Retina (tissue), 1 donor: ENCODE data around the gene YEATS4.
"Not testable (repeated sequence)": the region's sequence is repeated elsewhere in the genome, so short reads cannot be mapped to it uniquely, and the experiment has no call there.

Experiments used
- DNase-seq: peaks from one replicate; pipeline ENCODE4 v3.0.0-alpha.2; 2016

Gene YEATS4

GRCh38 chr12:69359531-69360347 is at the start of gene YEATS4:
TSS of gene YEATS4 (plus strand) at chr12:69359743. CDS start at chr12:69359973, 230 bp downstream.
- DNase-seq = peak; percentile 95

DNA sequence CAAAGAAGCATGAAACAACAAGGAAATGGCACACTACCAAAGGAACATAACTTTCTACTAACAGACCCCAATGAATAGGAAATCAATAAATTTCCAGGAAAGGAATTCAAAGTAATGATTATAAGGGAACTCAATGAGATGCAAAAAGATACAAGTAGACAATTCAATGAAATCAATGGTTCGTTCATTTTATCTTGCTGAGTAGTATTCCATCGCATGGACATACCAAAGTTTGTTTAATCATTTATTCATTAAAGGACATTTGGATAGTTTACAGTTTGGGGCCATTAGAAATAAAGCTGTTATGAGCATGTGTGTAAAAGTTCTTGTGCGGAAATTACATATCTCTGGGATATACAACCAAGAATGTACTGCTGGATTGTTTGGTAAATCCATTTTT is 46.3 kb upstream of the YEATS4 start:
- DNase-seq = no peak

- DNase-seq = not testable (repeated sequence)
These were observed 42.8 kb upstream of the YEATS4 start for GRCh38 chr12:69316784-69317183.

- not testable (repeated sequence) for DNase-seq
These were observed 42.3 kb upstream of the YEATS4 start for GRCh38 chr12:69317233-69317632.

GRCh38 chr12:69318225-69318624 is 41.3 kb upstream of the YEATS4 start:
- no peak for DNase-seq

- DNase-seq = no peak
These were observed 38.2 kb upstream of the YEATS4 start for GRCh38 chr12:69321351-69321750.

- DNase-seq = no peak
These were observed 34.6 kb upstream of the YEATS4 start for GRCh38 chr12:69324797-69325466.

GRCh38 chr12:69328426-69328825 is 31.1 kb upstream of the YEATS4 start:
- DNase-seq = no peak

DNA sequence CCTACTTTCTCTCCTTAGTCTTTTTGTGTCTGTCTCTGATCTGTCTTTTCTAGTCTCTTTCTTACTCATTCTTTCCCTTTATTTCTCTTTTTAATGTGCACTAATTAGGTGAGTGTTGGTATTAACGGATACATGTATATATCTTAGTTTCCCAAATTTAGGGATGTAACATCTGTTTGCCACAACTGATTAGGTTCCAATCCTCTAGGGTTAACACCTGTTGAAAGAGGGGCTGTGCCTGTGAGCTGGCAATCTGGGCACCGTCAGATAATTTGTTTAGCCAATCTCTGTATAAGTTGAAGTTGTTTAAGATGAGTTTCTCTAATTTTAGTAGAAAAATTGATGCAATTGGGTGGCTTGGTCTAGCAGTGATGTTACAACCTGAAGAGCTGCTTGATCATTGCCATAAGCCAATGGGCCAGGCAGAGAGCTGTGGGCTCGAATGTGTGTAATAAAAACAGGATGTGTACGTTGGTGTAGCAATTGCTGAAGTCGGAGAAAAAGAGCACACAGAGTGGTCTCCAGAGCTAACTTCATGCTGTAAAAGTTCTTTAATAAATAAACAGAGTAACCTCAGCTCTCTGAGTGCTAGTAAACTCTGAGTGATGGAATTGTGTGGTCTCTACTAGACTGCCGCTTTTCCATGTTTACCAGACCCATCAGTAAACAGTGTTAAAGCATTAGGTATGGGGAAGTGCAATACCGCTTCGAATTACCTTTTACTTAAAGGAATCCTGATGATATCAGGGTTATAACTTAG is 29.7 kb upstream of the YEATS4 start:
- DNase-seq = no peak

GRCh38 chr12:69330475-69331473 is 28.8 kb upstream of the YEATS4 start:
- peak; percentile 57 for DNase-seq

DNA sequence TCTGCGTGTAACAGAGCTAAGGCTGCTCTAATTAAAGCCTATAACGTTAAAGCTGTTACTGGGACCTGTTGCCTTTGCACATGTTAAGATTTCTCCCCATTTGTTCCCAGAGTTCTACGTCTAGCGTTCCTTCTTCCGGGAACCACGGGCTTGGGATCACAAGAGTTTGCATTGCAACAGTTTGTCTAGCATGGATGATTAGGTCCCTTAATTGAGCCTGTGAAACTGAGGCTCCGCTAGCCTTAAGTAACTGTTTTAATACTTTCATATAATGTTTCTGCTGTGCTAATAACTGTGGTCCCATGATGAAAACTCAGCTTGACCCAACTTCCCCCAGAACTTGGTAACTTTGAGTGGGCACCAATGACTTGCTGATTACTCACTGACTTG is 28.0 kb upstream of the YEATS4 start:
- peak; percentile 47 for DNase-seq

DNA sequence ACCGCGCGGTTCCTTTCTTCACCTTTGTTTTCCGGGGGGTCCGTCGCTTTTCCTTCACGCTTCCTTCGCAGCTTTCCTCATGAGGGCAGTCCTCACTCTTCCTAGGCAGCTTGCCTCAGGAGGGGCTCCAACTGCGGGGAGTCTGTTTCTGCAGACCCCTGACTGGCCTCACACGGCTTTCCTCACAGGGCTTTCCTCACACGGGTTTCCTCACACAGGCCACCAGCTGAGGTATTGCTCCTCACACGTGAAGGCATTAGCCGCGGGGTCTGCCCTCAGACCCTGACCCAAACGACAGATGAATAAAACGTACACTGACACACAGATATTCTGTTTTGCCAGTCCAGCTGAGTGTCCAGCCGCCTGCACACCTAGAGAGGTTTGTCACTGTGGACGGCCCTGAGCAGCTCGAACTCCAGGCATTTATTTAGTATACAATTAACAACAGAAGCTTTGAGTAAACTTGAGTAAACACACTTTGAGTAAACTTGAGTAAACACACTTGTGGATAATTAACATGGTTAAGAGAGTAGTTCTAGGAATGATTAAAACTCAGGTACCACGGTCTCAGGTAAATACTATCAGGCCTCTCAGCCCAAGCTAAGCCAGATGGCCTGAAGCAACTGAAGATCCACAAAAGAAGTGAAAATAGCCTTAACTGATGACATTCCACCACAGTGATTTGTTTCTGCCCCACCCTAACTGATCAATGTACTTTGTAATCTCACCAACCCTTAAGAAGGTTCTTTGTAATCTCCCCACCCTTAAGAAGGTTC is 27.4 kb upstream of the YEATS4 start:
- no peak for DNase-seq

- no peak for DNase-seq
These were observed 26.7 kb upstream of the YEATS4 start for GRCh38 chr12:69332815-69333358.

DNA sequence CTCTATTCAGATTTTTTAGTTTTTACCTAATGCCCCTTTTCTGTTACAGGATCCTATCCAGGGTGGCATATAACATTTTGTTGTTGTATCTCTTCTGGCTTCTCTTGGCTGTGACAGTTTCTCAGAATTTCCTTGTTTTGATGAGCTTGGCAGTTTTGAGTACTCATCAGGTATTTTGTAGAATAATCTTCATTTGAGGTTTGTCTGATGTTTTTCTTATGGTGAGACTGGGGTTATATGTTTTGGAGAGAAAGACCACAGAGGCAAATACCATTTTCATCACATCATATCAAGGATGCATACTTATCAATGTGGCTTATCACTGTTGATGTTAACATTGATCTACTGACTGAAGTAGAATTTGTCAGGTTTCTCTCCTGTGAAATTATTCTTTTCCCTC is 25.4 kb upstream of the YEATS4 start:
- DNase-seq = no peak

- no peak for DNase-seq
These were observed 22.0 kb upstream of the YEATS4 start for GRCh38 chr12:69337311-69338090.

GRCh38 chr12:69338120-69338859 is 21.3 kb upstream of the YEATS4 start:
- no peak for DNase-seq

DNA sequence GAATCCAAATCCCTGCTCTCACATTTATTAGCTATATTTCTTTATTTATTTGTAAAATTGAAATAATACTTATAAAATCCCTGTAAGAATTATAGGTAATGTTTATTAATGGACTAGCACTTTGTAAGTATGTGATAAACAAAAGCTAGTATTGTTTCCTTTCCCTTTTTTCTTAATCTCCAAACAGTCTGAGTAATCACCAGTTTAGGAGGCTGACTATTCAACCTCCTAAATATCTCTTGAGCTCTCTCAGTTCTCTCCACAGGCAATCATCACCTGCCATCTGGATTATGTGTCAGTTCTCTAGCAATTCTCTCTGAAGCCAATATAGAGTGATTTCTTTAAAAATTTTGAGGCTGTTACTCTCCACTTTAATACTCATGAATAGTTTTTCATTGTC is 20.6 kb upstream of the YEATS4 start:
- DNase-seq = no peak

- no peak for DNase-seq
These were observed 19.5 kb upstream of the YEATS4 start for GRCh38 chr12:69339999-69340398.

DNA sequence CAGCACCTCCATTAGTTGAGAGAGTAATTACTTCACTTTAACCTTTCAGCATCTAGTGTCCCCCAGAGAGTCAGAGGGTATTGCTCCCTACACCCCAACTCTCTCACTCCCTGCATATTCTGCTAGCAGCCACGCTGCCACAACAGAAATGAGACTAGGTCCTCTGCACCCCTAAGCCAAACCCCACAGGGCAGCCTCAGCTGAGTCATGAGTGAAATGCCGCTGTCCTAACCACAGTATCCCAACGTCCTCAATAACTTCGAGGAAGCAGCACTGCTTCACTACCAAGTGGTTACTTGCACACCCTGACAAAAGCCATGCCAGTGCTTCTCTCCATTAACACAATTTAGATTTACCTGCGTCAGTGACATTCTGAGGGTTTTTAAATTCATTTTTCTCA is 18.2 kb upstream of the YEATS4 start:
- DNase-seq = no peak

DNA sequence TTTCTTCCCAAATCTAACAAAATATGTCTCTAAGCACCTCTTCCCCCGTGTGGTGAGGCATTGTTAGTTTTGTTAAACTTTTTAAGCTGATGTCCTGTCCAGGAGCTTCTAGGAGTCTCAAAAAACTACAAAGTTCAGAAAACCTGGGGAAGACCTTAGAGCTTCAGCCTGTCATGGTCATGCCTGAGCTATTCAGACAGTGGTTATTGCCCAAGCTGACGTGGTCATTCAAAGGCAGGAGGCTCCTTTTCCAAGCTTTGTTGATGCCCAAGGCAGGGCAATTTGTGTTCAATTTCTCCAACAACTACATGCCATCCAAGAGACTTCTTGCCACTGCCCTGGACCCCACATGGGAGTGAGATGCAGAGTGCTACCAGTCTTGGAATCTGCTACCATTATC is 17.1 kb upstream of the YEATS4 start:
- DNase-seq = no peak
